K562 (cell line): ENCODE results near the gene CEACAM5. TPM values are rescaled to one million over a fixed set of nuclear protein-coding genes. Genes with fewer than 3 reads are reported as not detected.

Source experiments
- ATAC-seq: fragments of 200-7000 bp; cut with Tn5 transposase; 3 replicates; pipeline ENCODE4 v1.9.1; 2020; ENCODE audit warnings: moderate library complexity
- BruUV-seq: library from RNA; stranded (reverse); fragments of 400-500 nt; replicated peaks from 2 replicates; lab custom pipeline; 2021; lab: Mats Ljungman, UMichigan
- CTCF ChIA-PET: fragments of 300-600 bp; formaldehyde crosslinking; extraction: SDS; loops from one replicate; lab custom pipeline; 2021; ENCODE audit warnings: low intra/inter-chr PET ratio; lab: Yijun Ruan, JAX
- POLR2A ChIA-PET: fragments of 300-600, 350-650 bp; sonication (Branson Sonifier 250); formaldehyde crosslinking; extraction: SDS; loops from one replicate; lab custom pipeline; 2021; ENCODE audit warnings: antibody characterized with exemption, inconsistent platforms; lab: Yijun Ruan, JAX
- DNase-seq, 4 experiments: peaks; one replicate each; pipeline versions ENCODE4 v3.0.0 to v3.0.0-alpha.2; 2011 to 2018; ENCODE audit warnings: low spot score in 3 of 4, mixed read lengths in 3 of 4; ENCODE audit errors: extremely low read depth in 1 of 4
- FAIRE-seq: peaks from 2 replicates; lab custom pipeline; 2011; peaks lifted over from hg19 to GRCh38; lab: Jason Lieb, UNC
- H2AFZ ChIP-seq: 2 replicates; pipeline ENCODE4 v1.6.0; 2011; ENCODE audit warnings: low read depth, low read length, control low read depth, inconsistent platforms
- H3K27ac ChIP-seq: fragments of 200-600 bp; 3 replicates; pipeline ENCODE4 v1.8.0; 2011; ENCODE audit warnings: low read depth, mild to moderate bottlenecking, control low read depth, inconsistent platforms, low read length, moderate library complexity, mixed read lengths; ENCODE audit errors: extremely low read depth
- H3K27me3 ChIP-seq, 2 experiments: fragments of 300-600 bp in 1 of 2; 2 replicates in 1 of 2; 3 replicates in 1 of 2; pipeline versions ENCODE4 v1.6.0 to v1.8.0; 2011; ENCODE audit warnings: inconsistent platforms in 2 of 2, low read length in 2 of 2, mild to moderate bottlenecking in 1 of 2, mixed read lengths in 1 of 2, moderate library complexity in 1 of 2; ENCODE audit not compliant: control insufficient read depth in 2 of 2, insufficient read depth in 2 of 2
- H3K36me3 ChIP-seq: fragments of 300-600 bp; 3 replicates; pipeline ENCODE4 v1.8.0; 2011; ENCODE audit warnings: mild to moderate bottlenecking, low read length, inconsistent platforms; ENCODE audit not compliant: control insufficient read depth, insufficient read depth
- H3K4me1 ChIP-seq, 2 experiments: fragments of 200-600 bp in 1 of 2; replicated peaks in 1 of 2; 2 replicates in 1 of 2; 3 replicates in 1 of 2; pipeline versions ENCODE4 v1.5.1 to v1.8.0; 2011; ENCODE audit warnings: inconsistent platforms in 2 of 2, low read length in 2 of 2, mild to moderate bottlenecking in 1 of 2, mixed read lengths in 1 of 2, moderate library complexity in 1 of 2; ENCODE audit not compliant: control insufficient read depth in 2 of 2, insufficient read depth in 2 of 2
- H3K4me2 ChIP-seq: 2 replicates; pipeline ENCODE4 v1.6.1; 2011; ENCODE audit warnings: low read length, control low read depth, inconsistent platforms, mixed read lengths; ENCODE audit not compliant: insufficient read depth
- H3K4me3 ChIP-seq: fragments of 200-600 bp; sonication (generic), shearing (Covaris generic); 2 replicates; pipeline ENCODE4 v1.5.1; 2016; ENCODE audit warnings: control low read depth, inconsistent platforms
- H3K79me2 ChIP-seq: fragments of 200-600 bp; 3 replicates; pipeline ENCODE4 v1.8.0; 2011; ENCODE audit warnings: low read length, inconsistent platforms; ENCODE audit not compliant: control insufficient read depth, insufficient read depth
- H3K9ac ChIP-seq, 2 experiments: 2 replicates each; pipeline versions ENCODE4 v1.6.0 to v1.6.1; 2011; ENCODE audit warnings: low read depth in 2 of 2, low read length in 2 of 2, control low read depth in 1 of 2, inconsistent platforms in 1 of 2, mild to moderate bottlenecking in 1 of 2, mixed read lengths in 1 of 2; ENCODE audit not compliant: insufficient read depth in 1 of 2
- H3K9me1 ChIP-seq: one replicate; pipeline ENCODE4 v1.6.0; 2011; ENCODE audit warnings: inconsistent platforms, mild to moderate bottlenecking, low read length, moderate library complexity; ENCODE audit not compliant: control insufficient read depth, insufficient read depth
- H3K9me3 ChIP-seq: replicated peaks from 2 replicates; pipeline ENCODE4 v1.5.1; 2011; ENCODE audit warnings: low read depth, low read length, inconsistent platforms; ENCODE audit not compliant: control insufficient read depth, insufficient read depth
- H4K20me1 ChIP-seq: replicated peaks from 2 replicates; pipeline ENCODE4 v1.6.1; 2011; ENCODE audit warnings: low read length, inconsistent platforms, mixed read lengths; ENCODE audit not compliant: control insufficient read depth, insufficient read depth
- C11orf30 ChIP-seq: fragments of 450-650 bp; IDR thresholded peaks from 2 replicates; pipeline ENCODE4 v1.6.1; 2016; ENCODE audit warnings: low read depth, mild to moderate bottlenecking
- CBFA2T3 ChIP-seq: fragments of 450-650 bp; IDR thresholded peaks from 2 replicates; pipeline ENCODE4 v1.6.1; 2017
- CBFB ChIP-seq: sonication (generic); formaldehyde crosslinking; IDR thresholded peaks from 2 replicates; pipeline ENCODE4 v1.4.0; 2020; ENCODE audit warnings: mild to moderate bottlenecking, missing genetic modification reagents
- CBX2 ChIP-seq: fragments of 200-600 bp; sonication (generic); IDR thresholded peaks from one replicate; pipeline ENCODE4 v1.6.1; 2012; ENCODE audit warnings: mild to moderate bottlenecking, low read length, inconsistent platforms; ENCODE audit not compliant: insufficient read depth, poor library complexity, severe bottlenecking
- CEBPG ChIP-seq, 3 experiments: fragments of 200-800 bp in 1 of 3; sonication (Bioruptor generic) in 1 of 3; sonication (generic) in 1 of 3; formaldehyde crosslinking in 1 of 3; IDR thresholded peaks in 2 of 3; conservative IDR thresholded peaks in 1 of 3; 2 replicates each; pipeline versions ENCODE4 v1.6.1 to v1.8.0; 2016 to 2022; ENCODE audit warnings: missing compliant biosample characterization in 2 of 3, missing genetic modification characterization in 2 of 3, mild to moderate bottlenecking in 1 of 3, missing genetic modification reagents in 1 of 3
- CSDE1 ChIP-seq, 2 experiments: fragments of 450-650 bp; IDR thresholded peaks; 2 replicates each; pipeline ENCODE4 v1.6.1; 2016; ENCODE audit warnings: mild to moderate bottlenecking in 1 of 2
- ESRRB ChIP-seq: fragments of 250-450 bp; sonication (Bioruptor Pico); IDR thresholded peaks from 2 replicates; pipeline ENCODE4 v1.5.0; 2020; ENCODE audit warnings: mild to moderate bottlenecking, moderate library complexity, borderline replicate concordance
- GATAD2A ChIP-seq: fragments of 450-650 bp; IDR thresholded peaks from 2 replicates; pipeline ENCODE4 v1.6.1; 2017
- PML ChIP-seq: IDR thresholded peaks from 2 replicates; pipeline ENCODE4 v1.6.1; 2012; ENCODE audit warnings: low read length, inconsistent platforms
- PRMT5 ChIP-seq: sonication (generic); formaldehyde crosslinking; IDR thresholded peaks from 2 replicates; pipeline ENCODE4 v1.5.0; 2020; ENCODE audit warnings: missing genetic modification reagents
- RBM25 ChIP-seq: fragments of 200-400 bp; formaldehyde crosslinking; IDR thresholded peaks from 2 replicates; pipeline ENCODE4 v1.6.1; 2018; ENCODE audit warnings: low read length, low read depth, moderate library complexity; ENCODE audit not compliant: severe bottlenecking
- SMARCA5 ChIP-seq: fragments of 450-650 bp; IDR thresholded peaks from 2 replicates; pipeline ENCODE4 v1.6.1; 2016
- SMC3 ChIP-seq: conservative IDR thresholded peaks from 2 replicates; pipeline ENCODE4 v1.6.1; 2011; ENCODE audit warnings: low read depth, low read length, improper control_type of control experiment; ENCODE audit not compliant: insufficient read depth
- TAF1 ChIP-seq: IDR thresholded peaks from 2 replicates; pipeline ENCODE4 v1.6.1; 2011; ENCODE audit warnings: mild to moderate bottlenecking, low read length, moderate library complexity; ENCODE audit not compliant: insufficient read depth, control insufficient read depth, severe bottlenecking; ENCODE audit errors: extremely low read depth
- TSC22D4 ChIP-seq: fragments of 450-650 bp; IDR thresholded peaks from 2 replicates; pipeline ENCODE4 v1.6.1; 2016; ENCODE audit warnings: missing genetic modification characterization, missing biosample characterization, control low read depth
- ZNF263 ChIP-seq: sonication (generic); formaldehyde crosslinking; IDR thresholded peaks from 2 replicates; pipeline ENCODE4 v1.8.0; 2022; ENCODE audit warnings: mild to moderate bottlenecking, missing genetic modification reagents, borderline replicate concordance
- ZNF3 ChIP-seq: fragments of 250-450 bp; sonication (Bioruptor Pico); IDR thresholded peaks from 2 replicates; pipeline ENCODE4 v1.5.0; 2021; ENCODE audit warnings: mild to moderate bottlenecking, moderate library complexity
- ZNF444 ChIP-seq: fragments of 250-450 bp; sonication (Bioruptor Pico); IDR thresholded peaks from 2 replicates; pipeline ENCODE4 v1.4.0; 2020; ENCODE audit warnings: mild to moderate bottlenecking, moderate library complexity
- ZNF584 ChIP-seq: fragments of 200-800 bp; sonication (Bioruptor generic); IDR thresholded peaks from 2 replicates; pipeline ENCODE4 v1.6.1; 2016; ENCODE audit warnings: low read depth, mild to moderate bottlenecking, missing genetic modification characterization, missing compliant biosample characterization
- WGBS: fragments of 100-300 bp; shearing (Covaris generic); methylation state at CpG from one replicate; pipeline ENCODE4 v1.1.6; 2016; ENCODE audit warnings: low coverage, mixed read lengths; ENCODE audit not compliant: insufficient coverage; ENCODE audit errors: missing lambda C conversion rate; 5-methylcytosine and 5-hydroxymethylcytosine counted together
- in situ Hi-C: fragments of 300-500 bp; cut with MboI; formaldehyde crosslinking; loops from 4 replicates; pipeline ENCODE4 v1.15.0; 2018; ENCODE audit warnings: inconsistent platforms, mixed read lengths
- intact Hi-C: fragments of 100-400 bp; cut with micrococcal nuclease; formaldehyde crosslinking; loops from 2 replicates; pipeline ENCODE4 v1.14.2; 2022
- polyA plus RNA-seq, 8 experiments: library from polyadenylated mRNA; depleted of rRNA in 4 of 8; stranded (reverse) in 5 of 8; unstranded in 3 of 8; fragments of >200 nt; fragmentation: Nextera tagmentation in 2 of 8; fragmentation: Illumina TruSeq in 1 of 8; extraction: Ambion mirVana in 2 of 8; extraction: Trizol in 1 of 8; gene quantifications; 2 replicates each; pipeline versions ENCODE4 v1.2.1 to v1.2.3, GENCODE V29; 2011 to 2014; ENCODE audit warnings: inconsistent platforms in 1 of 8, missing spikeins in 1 of 8
- total RNA-seq, 7 experiments: library from RNA; depleted of rRNA in 6 of 7; stranded (reverse); fragments of >200 nt in 6 of 7; fragmentation: Illumina TruSeq in 2 of 7; extraction: Trizol in 2 of 7; gene quantifications; 2 replicates each; pipeline versions ENCODE4 v1.2.1 to v1.2.3, GENCODE V29; 2011 to 2021; ENCODE audit warnings: low replicate concordance in 1 of 7
- TF ChIP-seq, protein P1 (sequence below): fragments of 450-650 bp; formaldehyde crosslinking; IDR thresholded peaks from 2 replicates; pipeline ENCODE4 v1.4.0; 2020; ENCODE audit warnings: mild to moderate bottlenecking, moderate library complexity

The CEACAM5 gene
- total and polyA plus RNA-seq, 9 of the 15 experiments (the other 6 are each of a cell fraction or from before 2014, with no cell fraction given), result 0.33 TPM; not detected in 8

- Histone ChIP-seq H3K4me1 (no peaks in the 10 kb centered on the region; a peak in 1 of 5 replicates), H3K4me2 (no peak overlapping the region), H3K9me3 (no peaks in the 10 kb centered on the region), H3K36me3 (no peaks in the 10 kb centered on the region), H4K20me1 (no peaks in the 10 kb centered on the region), H3K9ac (no peak overlapping the region), H3K9me1 (no peaks in the 10 kb centered on the region), H3K27me3 (no peaks in the 10 kb centered on the region; a peak in 1 of 5 replicates), H3K27ac (no peak overlapping the region), H3K4me3 (no peak overlapping the region), H2AFZ (no peak overlapping the region), H3K79me2 (no peaks in the 10 kb centered on the region)
- ATAC-seq, result no peak
- in situ Hi-C loops, result no loop called here
- POLR2A ChIA-PET, result no interaction called here
- intact Hi-C loops, result loop anchor here (5.0 kb wide), 1 partner anchor 48 kb away; no protein-coding TSS in a partner anchor
- no peak for FAIRE-seq
- no TSS peak for BruUV-seq
- no peak for DNase-seq
- no peak for TF ChIP-seq CBFB (CRISPR knock-in tag)
- no peak for TF ChIP-seq PRMT5 (CRISPR knock-in tag)
- no peak for TF ChIP-seq SMARCA5
- no peak for TF ChIP-seq CBFA2T3
- TF ChIP-seq CBX2, result no peak
- no peak for TF ChIP-seq ESRRB (CRISPR knock-in tag)
- no peak for TF ChIP-seq RBM25
- no peak for TF ChIP-seq ZNF444 (CRISPR knock-in tag)
- no peak for TF ChIP-seq ZNF263 (CRISPR knock-in tag)
- TF ChIP-seq C11orf30, result no peak
- no peak for TF ChIP-seq TSC22D4 (tag)
- TF ChIP-seq, protein P1, sequence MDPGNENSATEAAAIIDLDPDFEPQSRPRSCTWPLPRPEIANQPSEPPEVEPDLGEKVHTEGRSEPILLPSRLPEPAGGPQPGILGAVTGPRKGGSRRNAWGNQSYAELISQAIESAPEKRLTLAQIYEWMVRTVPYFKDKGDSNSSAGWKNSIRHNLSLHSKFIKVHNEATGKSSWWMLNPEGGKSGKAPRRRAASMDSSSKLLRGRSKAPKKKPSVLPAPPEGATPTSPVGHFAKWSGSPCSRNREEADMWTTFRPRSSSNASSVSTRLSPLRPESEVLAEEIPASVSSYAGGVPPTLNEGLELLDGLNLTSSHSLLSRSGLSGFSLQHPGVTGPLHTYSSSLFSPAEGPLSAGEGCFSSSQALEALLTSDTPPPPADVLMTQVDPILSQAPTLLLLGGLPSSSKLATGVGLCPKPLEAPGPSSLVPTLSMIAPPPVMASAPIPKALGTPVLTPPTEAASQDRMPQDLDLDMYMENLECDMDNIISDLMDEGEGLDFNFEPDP (CRISPR knock-in tag), result no peak
- TF ChIP-seq ZNF584 (CRISPR knock-in tag), result no peak
- no peak for TF ChIP-seq CSDE1 (IDR thresholded peaks at IDR 0.05)
- TF ChIP-seq CEBPG (CRISPR knock-in tag; IDR thresholded peaks at IDR 0.05), result no peak
- TF ChIP-seq CEBPG (tag; conservative IDR thresholded peaks at IDR 0.05 in 1 of 2, IDR thresholded peaks at IDR 0.05 in 1 of 2), result no peak
- no peak for TF ChIP-seq TAF1
- TF ChIP-seq PML, result no peak
- no peak for TF ChIP-seq SMC3
- no peak for TF ChIP-seq ZNF3 (CRISPR knock-in tag)
- no peak for TF ChIP-seq GATAD2A
- WGBS, result 0% methylated on average over 3 of the region's 3 CpGs
- CTCF ChIA-PET, result no interaction called here
These were observed 17.7 kb upstream of the CEACAM5 start for GRCh38 chr19:41690801-41691065.
